ENCODE results near the gene CYTH4. TPM values are rescaled to one million over a fixed set of nuclear protein-coding genes. Genes with fewer than 3 reads are reported as not detected.

CYTH4 gene
- total and polyA plus RNA-seq, 2 of the 8 experiments (the other 6 are each of a cell fraction or from before 2014, with no cell fraction given): 0.09 TPM; not detected in 1

GRCh38 chr22:37254209-37254866 is 28.0 kb upstream of the CYTH4 start:
- Histone ChIP-seq H2AFZ (ENCODE audit: low read length) (no peak overlapping the region), H3K23ac (ENCODE audit: insufficient read length) (no peak overlapping the region), H3K4me1 (replicated peaks in 1 of 4; ENCODE audit: control insufficient read depth in 3 of 4, insufficient read depth in 4 of 4, low read length in 3 of 4) (peaks cover 2 to 6% (median 5%) of the 10 kb centered on the region in 4 experiments; a peak in 5 of 7 replicates), H4K91ac (replicated peaks; ENCODE audit: insufficient read length, low read length) (no peak overlapping the region), H3K36me3 (ENCODE audit: control insufficient read depth in 2 of 4, insufficient read depth in 4 of 4, low read length in 3 of 4) (no peaks in the 10 kb centered on the region), H3K79me2 (ENCODE audit: control insufficient read depth in 1 of 2, insufficient read depth in 2 of 2, low read length in 2 of 2) (no peaks in the 10 kb centered on the region), H3K4me2 (ENCODE audit: insufficient read depth in 1 of 2, low read depth in 2 of 2, low read length in 2 of 2) (no peak overlapping the region), H3K4ac (replicated peaks; ENCODE audit: insufficient read length, low read depth, low read length) (no peak overlapping the region), H3K27ac (ENCODE audit: low read depth, low read length) (no peak overlapping the region), H2BK20ac (ENCODE audit: low read length) (no peak overlapping the region), H2BK120ac (replicated peaks; ENCODE audit: low read depth, low read length) (no peak overlapping the region), H4K8ac (ENCODE audit: extremely low read depth, insufficient read depth, low read length) (no peak overlapping the region), H4K20me1 (replicated peaks in 1 of 2; ENCODE audit: control insufficient read depth in 1 of 2, insufficient read depth in 2 of 2, low read length in 2 of 2) (no peaks in the 10 kb centered on the region), H3K79me1 (ENCODE audit: low read depth, low read length) (no peaks in the 10 kb centered on the region), H4K5ac (ENCODE audit: insufficient read length, low read depth, low read length) (no peak overlapping the region), H2AK5ac (ENCODE audit: low read depth, low read length) (no peak overlapping the region), H2BK5ac (ENCODE audit: low read depth, low read length) (no peak overlapping the region), H3K18ac (ENCODE audit: extremely low read depth, low read length) (no peak overlapping the region), H2BK12ac (ENCODE audit: low read depth, low read length) (no peak overlapping the region), H3K9me3 (ENCODE audit: insufficient read depth in 2 of 2, low read depth in 1 of 2, low read length in 1 of 2) (no peaks in the 10 kb centered on the region), H3K27me3 (replicated peaks in 1 of 4; ENCODE audit: control insufficient read depth in 3 of 4, extremely low read depth in 1 of 4, insufficient read depth in 3 of 4, low read length in 3 of 4) (no peaks in the 10 kb centered on the region), H3K23me2 (ENCODE audit: low read depth, low read length) (no peaks in the 10 kb centered on the region; the same call in 1 of the 2 replicates), H3K9ac (replicated peaks in 1 of 4; ENCODE audit: extremely low read depth in 1 of 4, low read depth in 3 of 4, low read length in 3 of 4) (no peak overlapping the region), H3K56ac (replicated peaks; ENCODE audit: insufficient read length, low read depth, low read length) (no peak overlapping the region), H2BK15ac (ENCODE audit: low read length) (no peak overlapping the region), H3K14ac (ENCODE audit: insufficient read length) (no peak overlapping the region), H3K4me3 (ENCODE audit: extremely low read depth in 1 of 4, insufficient read depth in 2 of 4, low read depth in 3 of 4, low read length in 4 of 4) (no peak overlapping the region)
- DNase-seq (ENCODE audit: low read depth in 1 of 2, low spot score in 2 of 2): no peak
- CTCF ChIA-PET (ENCODE audit: partially characterized antibody): interaction anchor here (1.1 kb wide), 1 partner anchor 139 kb away, joined by 3 read pairs; no protein-coding TSS in a partner anchor
- no peak for TF ChIP-seq SIX5 (IDR thresholded peaks at IDR 0.05; ENCODE audit: low read depth, low read length)
- TF ChIP-seq HDAC6 (IDR thresholded peaks at IDR 0.05; ENCODE audit: low read depth, low read length): no peak
- TF ChIP-seq NRF1 (IDR thresholded peaks at IDR 0.05; ENCODE audit: low read depth, low read length): no peak
- TF ChIP-seq KDM5A (IDR thresholded peaks at IDR 0.05; ENCODE audit: low read length): no peak
- TF ChIP-seq RBBP5 (IDR thresholded peaks at IDR 0.05; ENCODE audit: borderline replicate concordance, low read depth, low read length): no peak
- no peak for TF ChIP-seq RFX5 (IDR thresholded peaks at IDR 0.05; ENCODE audit: borderline replicate concordance, low read depth, low read length)
- FAIRE-seq: no peak
- 87% methylated on average over 5 of the region's 5 CpGs; no CpG with 5 or more reads in 1 of the 2 experiments for WGBS, 2 experiments (ENCODE audit: extremely low coverage in 1 of 2, insufficient coverage in 1 of 2, insufficient read length in 1 of 2, insufficient replicate concordance in 2 of 2, low coverage in 1 of 2, low lambda C conversion rate in 2 of 2, missing lambda C conversion rate in 1 of 2)
- POLR2A ChIA-PET (ENCODE audit: partially characterized antibody): no interaction called here

All from H1 (cell line).